ENCODE data around the gene PRSS27.

The PRSS27 gene

DNA sequence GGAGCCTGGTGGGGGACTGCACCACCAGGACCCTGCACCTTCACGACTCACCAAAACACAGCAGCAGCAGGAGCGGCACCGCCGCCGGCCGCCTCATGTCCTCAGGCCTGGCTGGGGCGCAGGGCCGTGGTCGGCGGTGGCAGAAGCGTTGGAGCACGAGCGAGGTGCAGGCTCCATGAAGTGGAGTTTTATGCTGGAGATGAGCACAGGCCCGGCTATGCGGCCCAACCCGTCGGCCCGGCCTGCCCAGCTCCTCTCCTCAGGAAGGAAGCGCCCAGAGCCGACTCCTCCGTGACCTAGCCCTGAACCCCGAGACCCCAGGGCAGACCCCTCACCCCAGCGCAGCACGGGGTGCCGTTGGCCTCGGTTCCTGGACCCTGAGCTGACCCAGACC, at the start of gene PRSS27:
TSS of gene PRSS27 (minus strand) at position 161 of the 394 bp plus-strand sequence. CDS start at position 97, 64 bp downstream.
- no peak for DNase-seq (ENCODE audit: low read depth)

GRCh38 chr16:2769675-2770056, 49.6 kb upstream of the PRSS27 start:
- DNase-seq (ENCODE audit: low read depth) = no peak

DNA sequence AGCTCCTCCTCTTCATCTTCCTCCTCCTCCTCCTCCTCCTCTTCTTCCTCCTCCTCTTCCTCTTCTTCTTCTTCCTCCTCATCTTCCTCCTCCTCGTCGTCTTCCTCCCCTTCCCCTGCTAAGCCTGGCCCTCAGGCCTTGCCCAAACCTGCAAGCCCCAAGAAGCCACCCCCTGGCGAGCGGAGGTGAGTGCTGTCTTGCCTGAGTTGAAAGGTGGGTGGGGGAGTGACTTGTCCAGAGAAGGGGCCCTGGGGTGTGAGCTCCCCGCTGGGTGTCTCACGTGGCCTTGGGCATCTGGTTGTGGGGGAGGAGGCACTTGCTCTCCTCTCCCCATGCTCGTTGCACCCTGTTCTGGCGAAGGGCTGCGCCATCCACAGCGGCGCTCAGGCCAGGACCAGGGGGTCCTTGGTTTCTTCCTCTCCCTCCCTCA, 49.1 kb upstream of the PRSS27 start:
- DNase-seq (ENCODE audit: low read depth) = no peak

DNA sequence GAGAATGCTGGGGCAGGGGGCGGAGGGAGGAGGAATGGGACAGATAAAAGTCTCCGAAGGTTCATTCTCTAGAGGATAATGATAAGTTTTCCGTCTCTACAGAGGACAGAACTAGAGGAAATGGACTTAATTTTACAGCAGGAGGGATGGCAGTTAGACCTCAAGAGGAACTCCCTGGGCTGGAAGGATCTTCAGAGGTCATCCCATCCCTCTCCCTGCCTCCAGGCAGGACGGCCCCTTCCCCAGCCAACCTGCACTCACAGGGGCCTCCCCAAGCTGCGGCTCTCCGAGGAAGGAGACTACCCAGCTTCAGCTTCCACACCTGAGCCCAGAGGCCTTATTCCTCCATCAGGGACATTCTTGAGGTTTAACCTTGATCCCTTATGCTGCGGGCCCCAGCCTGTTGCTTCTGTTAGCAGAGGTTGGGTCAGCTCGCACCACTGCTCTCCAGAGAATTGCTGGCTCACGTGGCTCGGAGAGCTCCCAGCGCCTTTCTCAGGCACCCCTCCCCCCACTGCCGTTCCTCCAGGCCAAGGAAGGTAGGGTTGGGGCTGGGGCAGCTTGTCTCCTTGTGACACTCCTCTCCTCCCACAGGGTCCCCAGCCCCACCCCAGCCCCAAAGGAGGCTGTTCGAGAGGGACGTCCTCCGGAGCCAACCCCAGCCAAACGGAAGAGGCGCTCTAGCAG, 48.5 kb upstream of the PRSS27 start:
- DNase-seq (ENCODE audit: low read depth) = no peak

- no peak for DNase-seq (ENCODE audit: low read depth)
These were observed 47.9 kb upstream of the PRSS27 start for GRCh38 chr16:2767891-2768290.

DNA sequence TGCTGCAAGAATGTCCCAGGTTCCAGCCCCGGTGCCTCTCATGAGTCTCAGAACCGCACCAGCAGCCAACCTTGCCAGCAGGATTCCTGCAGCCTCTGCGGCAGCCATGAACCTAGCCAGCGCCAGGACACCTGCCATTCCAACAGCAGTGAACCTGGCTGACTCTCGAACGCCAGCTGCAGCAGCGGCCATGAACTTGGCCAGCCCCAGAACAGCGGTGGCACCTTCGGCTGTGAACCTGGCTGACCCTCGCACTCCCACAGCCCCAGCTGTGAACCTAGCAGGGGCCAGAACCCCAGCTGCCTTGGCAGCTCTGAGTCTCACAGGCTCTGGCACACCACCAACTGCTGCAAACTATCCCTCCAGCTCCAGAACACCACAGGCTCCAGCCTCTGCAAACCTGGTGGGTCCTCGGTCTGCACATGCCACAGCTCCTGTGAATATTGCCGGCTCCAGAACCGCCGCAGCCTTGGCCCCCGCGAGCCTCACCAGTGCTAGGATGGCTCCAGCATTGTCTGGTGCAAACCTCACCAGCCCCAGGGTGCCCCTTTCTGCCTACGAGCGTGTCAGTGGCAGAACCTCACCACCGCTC, 47.2 kb upstream of the PRSS27 start:
- no peak for DNase-seq (ENCODE audit: low read depth)

DNA sequence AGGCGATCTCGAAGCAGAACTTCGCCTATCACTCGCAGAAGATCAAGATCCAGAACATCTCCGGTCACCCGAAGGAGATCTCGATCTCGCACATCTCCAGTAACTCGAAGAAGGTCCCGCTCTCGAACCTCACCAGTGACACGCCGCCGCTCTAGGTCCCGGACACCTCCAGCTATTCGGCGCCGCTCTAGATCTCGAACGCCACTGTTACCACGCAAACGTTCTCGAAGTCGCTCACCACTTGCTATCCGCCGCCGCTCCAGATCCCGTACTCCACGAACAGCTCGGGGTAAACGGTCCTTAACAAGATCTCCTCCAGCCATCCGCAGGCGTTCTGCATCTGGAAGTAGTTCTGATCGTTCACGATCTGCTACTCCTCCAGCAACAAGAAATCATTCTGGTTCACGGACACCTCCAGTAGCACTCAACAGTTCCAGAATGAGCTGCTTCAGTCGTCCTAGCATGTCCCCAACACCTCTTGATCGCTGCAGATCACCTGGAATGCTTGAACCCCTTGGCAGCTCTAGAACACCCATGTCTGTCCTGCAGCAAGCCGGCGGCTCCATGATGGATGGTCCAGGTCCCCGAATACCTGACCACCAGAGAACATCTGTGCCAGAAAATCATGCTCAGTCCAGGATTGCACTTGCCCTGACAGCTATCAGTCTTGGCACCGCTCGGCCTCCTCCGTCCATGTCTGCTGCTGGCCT, 46.6 kb upstream of the PRSS27 start:
- DNase-seq (ENCODE audit: low read depth) = no peak

DNA sequence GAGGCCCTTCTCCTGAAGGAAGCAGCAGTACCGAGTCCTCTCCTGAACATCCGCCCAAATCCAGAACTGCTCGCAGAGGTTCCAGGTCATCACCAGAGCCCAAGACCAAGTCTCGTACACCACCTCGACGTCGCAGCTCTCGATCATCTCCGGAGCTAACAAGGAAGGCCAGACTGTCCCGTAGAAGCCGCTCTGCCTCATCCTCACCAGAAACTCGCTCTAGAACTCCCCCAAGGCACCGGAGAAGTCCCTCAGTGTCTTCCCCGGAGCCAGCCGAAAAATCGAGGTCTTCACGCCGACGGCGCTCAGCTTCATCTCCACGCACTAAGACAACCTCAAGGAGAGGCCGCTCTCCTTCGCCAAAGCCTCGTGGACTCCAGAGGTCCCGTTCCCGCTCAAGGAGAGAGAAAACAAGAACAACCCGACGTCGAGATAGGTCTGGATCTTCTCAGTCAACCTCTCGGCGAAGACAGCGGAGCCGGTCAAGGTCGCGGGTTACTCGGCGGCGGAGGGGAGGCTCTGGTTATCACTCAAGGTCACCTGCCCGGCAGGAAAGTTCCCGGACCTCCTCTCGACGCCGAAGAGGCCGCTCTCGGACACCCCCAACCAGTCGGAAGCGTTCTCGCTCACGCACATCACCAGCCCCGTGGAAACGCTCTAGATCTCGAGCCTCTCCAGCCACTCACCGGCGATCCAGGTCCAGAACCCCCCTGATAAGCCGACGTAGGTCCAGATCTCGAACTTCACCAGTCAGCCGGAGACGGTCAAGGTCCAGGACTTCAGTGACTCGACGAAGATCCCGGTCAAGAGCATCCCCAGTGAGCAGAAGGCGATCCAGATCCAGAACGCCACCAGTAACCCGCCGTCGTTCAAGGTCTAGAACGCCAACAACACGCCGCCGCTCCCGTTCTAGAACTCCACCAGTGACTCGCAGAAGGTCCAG, 45.7 kb upstream of the PRSS27 start:
- no peak for DNase-seq (ENCODE audit: low read depth)

DNA sequence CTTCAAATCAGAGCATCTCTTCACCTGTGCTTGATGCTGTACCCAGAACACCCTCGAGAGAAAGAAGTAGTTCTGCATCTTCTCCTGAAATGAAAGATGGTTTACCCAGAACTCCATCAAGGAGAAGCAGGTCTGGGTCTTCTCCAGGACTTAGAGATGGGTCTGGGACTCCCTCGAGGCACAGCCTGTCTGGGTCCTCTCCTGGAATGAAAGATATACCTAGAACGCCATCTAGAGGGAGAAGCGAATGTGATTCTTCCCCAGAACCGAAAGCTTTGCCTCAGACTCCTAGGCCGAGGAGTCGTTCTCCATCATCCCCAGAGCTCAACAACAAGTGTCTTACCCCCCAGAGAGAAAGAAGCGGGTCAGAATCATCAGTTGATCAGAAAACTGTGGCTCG, 44.7 kb upstream of the PRSS27 start:
- DNase-seq (ENCODE audit: low read depth) = no peak

- DNase-seq (ENCODE audit: low read depth) = no peak
These were observed 43.1 kb upstream of the PRSS27 start for GRCh38 chr16:2763173-2763572.

DNA sequence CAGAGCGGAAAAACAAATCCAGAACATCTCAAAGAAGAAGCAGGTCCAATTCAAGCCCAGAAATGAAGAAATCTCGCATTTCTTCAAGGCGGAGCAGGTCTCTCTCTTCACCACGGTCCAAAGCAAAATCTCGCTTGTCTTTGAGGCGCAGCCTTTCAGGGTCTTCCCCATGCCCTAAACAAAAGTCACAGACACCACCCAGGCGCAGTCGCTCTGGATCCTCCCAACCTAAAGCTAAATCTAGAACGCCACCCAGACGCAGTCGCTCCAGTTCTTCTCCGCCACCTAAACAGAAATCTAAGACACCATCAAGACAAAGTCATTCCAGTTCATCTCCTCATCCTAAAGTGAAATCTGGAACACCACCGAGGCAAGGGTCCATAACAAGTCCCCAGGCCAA, 42.7 kb upstream of the PRSS27 start:
- DNase-seq (ENCODE audit: low read depth) = no peak

GRCh38 chr16:2761886-2762583, 42.0 kb upstream of the PRSS27 start:
- no peak for DNase-seq (ENCODE audit: low read depth)

DNA sequence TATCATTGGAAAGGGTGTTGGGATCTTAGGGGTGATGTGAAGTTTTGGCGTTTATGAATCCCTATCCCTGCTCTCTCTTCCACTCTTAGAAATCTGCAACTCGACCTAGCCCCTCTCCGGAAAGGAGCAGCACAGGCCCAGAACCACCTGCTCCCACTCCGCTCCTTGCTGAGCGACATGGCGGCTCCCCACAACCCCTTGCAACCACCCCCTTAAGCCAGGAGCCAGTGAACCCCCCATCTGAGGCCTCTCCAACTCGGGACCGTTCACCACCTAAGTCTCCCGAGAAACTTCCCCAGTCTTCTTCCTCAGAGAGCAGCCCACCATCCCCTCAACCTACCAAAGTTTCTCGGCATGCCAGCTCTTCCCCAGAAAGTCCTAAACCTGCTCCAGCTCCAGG, 41.4 kb upstream of the PRSS27 start:
- DNase-seq (ENCODE audit: low read depth) = no peak

DNA sequence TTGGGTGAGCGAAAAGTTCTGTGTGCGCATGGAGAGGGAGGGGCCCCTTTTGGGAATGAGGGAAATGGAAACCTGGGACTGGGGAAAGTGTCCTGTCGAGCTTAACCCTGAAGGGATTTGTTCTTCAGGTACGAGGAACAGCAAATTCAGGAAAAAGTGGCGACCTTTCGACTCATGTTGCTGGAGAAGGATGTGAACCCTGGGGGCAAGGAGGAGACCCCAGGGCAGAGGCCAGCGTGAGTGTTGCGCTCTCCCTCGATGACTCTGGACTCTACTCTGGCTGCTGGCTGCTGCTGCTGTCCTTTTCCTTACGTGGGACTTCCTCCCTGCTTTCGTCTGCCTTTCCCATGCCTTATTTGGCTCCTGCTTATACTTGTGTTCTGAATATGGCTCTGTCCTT, 37.3 kb upstream of the PRSS27 start:
- no peak for DNase-seq (ENCODE audit: low read depth)

- DNase-seq (ENCODE audit: low read depth) = no peak
These were observed 36.4 kb upstream of the PRSS27 start for GRCh38 chr16:2756288-2757015.

- no peak for DNase-seq (ENCODE audit: low read depth)
These were observed 35.1 kb upstream of the PRSS27 start for GRCh38 chr16:2755158-2755557.

DNA sequence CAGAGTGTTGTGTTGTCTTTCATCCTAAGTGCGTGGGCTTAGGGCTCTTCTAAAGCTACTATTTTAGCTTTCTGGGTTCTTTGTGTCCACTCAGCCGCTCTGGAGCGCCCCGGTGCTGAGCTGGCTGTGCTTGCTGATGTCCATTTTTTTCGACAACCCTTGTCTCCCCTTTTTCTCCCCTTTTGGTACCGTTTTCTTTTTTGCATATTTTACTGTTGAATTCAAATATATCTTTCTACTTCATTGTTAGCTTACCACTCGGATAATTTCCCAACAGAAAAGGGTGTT, 33.7 kb upstream of the PRSS27 start:
- DNase-seq (ENCODE audit: low read depth) = no peak

DNA sequence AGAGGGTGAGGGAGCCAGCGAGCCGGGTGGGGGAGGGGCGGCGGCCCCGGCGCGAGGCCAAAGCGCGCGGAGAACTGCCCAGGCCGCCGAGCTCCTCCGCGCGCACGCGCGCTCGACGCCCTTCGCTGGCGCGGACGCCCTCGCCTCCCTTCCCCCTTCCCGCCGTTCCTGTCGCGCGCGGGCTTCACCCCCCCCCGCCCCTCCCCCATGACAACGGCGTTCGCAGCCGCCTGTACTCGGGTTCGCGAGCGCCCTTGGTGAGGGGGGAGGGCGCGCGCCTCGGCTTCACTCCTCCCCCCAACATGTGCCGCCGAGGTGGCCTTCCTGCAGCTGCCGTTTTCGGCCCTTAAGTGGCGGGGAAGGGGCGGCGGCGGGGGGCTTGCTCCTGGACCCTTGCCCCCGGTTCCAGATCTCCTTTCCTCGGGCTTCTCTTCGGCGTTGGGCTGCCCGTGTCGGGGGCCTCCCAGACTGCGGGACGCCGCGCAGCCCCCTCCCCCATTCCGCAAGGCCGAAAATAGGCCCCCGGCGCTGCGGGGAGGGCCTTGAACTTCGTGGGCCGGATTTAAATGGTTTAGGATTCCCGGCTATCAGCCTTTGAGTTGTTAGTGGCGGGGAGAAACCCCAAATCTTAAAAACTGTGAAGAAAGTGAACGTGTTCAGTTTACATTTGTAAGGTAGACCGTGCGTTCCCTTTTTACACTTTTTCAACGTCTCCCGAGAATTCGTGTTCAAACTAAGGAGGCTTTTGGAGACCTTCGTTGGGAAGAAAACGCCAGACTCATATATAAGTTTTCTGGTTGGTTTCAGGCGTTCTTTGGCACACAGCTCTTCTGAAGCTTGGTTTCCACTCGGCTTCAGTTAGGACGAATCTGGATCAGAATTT, 33.1 kb upstream of the PRSS27 start:
- no peak for DNase-seq (ENCODE audit: low read depth)

GRCh38 chr16:2752035-2752849, 32.2 kb upstream of the PRSS27 start, which contains the start of gene SRRM2:
TSS of gene SRRM2 (plus strand) at chr16:2752638. CDS start at chr16:2756365, 3,727 bp downstream.
- peak; percentile 67 for DNase-seq (ENCODE audit: low read depth)
